ENCODE data around the gene VIPR2. TPM values are rescaled to one million over a fixed set of nuclear protein-coding genes. Genes with fewer than 3 reads are reported as not detected.
"Not testable (repeated sequence)": the region's sequence is repeated elsewhere in the genome, so short reads cannot be mapped to it uniquely, and the experiment has no call there.

Gene VIPR2
- polyA plus RNA-seq (2014; cell fraction: cytosol; rRNA removed): 1.9 and 3.3 TPM in 2 replicates
- 4.3 and 5.3 TPM in 2 replicates for polyA plus RNA-seq (2014; cell fraction: nucleus; rRNA removed)

GRCh38 chr7:159144758-159145489, at the start of gene VIPR2:
Gene VIPR2 (minus strand): TSS chr7:159144867. CDS start chr7:159144771, 96 bp downstream.
- DNase-seq (ENCODE audit: low spot score): no peak

- DNase-seq (ENCODE audit: low spot score): no peak
Measured at GRCh38 chr7:159193543-159194090, 49.0 kb upstream of the VIPR2 start.

DNA sequence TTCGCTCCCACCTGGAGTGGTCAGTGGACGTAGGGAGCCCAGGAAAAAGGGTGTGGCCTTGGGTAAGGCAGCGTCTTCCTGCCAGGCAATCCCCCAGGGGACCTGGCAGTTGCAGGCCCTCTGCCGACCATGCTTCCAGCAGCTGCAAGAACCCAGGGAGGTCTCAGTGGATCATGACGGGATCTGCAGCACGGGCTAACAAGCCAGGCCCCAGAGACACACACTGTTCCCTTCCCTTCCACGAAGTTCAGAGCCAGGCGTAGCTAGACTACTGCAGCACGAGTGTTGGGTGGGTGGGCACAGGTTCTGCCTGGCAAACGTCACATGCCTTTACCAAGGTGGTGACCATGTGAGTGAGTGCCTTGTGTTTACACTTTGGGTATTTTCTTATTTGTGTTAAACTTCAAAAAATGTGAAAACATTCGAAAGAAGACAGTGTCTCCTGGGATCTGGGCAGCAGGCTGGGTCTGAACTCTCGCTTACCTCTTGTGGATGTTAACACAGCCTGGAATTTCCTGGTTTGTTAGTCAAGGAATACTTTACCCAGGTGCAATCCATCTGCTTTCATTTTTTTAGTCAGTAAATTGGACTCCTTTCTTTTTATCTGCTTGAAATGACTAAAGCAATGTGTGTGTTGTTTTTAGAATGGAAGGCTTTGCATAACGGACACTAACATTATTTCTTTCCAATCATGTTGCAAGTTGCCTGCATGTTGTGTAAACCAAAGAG, 48.2 kb upstream of the VIPR2 start:
- peak; percentile 20 for DNase-seq (ENCODE audit: low spot score)

DNA sequence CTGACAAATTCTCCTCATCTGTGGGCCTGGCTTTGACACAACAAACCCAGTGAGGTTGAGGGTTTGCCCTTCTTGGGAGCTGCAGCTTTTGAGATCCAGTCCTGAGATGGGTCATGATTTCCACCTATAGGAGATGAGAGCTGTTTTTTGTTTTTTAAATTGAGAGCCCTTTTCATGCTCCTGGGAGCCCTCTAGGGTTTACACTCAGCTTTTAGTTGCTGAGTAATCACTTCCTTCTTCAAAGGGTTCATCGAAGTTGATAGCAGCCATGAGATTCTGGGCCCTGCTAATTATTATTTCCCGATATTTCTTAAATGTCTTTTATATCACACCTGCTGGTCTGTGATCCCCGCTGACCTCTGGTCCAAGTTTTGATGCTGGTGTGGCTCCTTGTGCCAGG, 47.3 kb upstream of the VIPR2 start:
- DNase-seq (ENCODE audit: low spot score): no peak

GRCh38 chr7:159191236-159191635, 46.6 kb upstream of the VIPR2 start:
- peak; percentile 70 for DNase-seq (ENCODE audit: low spot score)

DNA sequence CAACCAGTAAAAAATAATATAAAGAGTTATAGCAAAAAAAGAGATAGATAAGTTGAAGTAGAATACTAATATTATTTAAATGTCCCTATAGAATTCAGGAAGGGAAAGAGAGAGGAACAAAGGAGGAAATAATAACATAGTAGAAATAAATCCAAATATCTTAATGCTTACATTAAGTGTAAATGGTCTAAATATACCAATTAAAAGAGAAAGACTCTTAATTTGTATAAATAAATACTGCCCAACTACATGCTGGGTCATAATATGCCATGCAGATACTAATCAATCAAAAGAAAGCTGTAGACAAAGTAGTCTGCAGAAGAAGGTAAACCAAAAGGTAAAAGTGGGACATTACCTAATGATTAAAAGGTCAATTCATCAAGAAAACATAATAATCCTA, 43.3 kb upstream of the VIPR2 start:
- DNase-seq (ENCODE audit: low spot score): no peak

- DNase-seq (ENCODE audit: low spot score): no peak
Measured at GRCh38 chr7:159179241-159179640, 34.6 kb upstream of the VIPR2 start.

DNA sequence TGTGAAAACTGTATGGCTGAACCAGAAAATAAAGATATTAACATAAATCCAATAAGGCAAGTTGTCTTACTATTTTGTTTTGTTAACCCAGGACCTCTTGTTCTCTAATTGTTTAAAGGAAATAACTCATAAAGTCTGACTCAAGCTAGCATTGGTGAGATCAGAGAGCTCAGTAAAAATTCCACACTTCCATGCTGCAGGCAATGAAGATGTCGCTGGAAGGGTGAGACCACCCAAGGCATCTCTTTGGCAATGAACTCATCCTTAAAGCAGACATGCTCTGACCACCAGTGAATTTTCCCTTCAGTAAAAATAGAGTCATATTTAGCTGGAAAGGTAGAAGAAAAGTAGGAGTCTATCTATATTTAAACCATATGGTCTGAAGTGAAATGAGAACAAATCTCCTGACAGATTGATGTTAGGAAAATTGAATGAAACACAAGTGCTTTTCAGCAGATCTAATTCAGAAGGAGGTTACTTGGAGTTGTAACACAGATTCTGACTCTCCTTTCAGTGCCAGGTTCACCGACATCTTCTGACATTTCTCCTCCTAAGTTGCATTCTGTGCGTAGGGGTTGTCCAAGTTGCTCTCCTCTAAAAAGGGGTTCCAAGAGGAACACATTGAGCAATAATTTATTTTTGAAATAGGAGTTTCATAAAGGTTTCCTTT, 32.8 kb upstream of the VIPR2 start:
- no peak for DNase-seq (ENCODE audit: low spot score)

- DNase-seq (ENCODE audit: low spot score): no peak
Measured at GRCh38 chr7:159175792-159176191, 31.1 kb upstream of the VIPR2 start.

GRCh38 chr7:159175100-159175499, 30.4 kb upstream of the VIPR2 start:
- DNase-seq (ENCODE audit: low spot score): not testable (repeated sequence)

DNA sequence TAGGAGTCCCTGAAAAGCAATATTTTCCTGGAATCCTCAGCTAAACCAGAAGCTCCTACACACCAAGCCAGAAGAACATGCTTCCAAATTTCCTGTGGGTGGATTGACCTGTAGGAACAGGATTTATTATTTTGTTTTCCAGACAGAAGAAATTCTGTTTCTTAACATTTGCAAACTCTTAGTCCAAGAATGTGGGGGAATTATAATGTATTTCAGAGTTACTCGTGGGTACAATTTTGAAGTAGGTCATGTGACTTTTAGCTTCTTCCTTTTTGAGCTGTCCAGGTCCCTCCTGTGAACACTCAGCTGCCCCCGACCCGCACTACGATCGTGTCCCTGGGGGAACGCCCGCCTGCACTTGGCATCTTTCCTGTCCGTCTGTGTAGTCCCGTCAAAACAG, 27.7 kb upstream of the VIPR2 start:
- no peak for DNase-seq (ENCODE audit: low spot score)

GRCh38 chr7:159169391-159169790, 24.7 kb upstream of the VIPR2 start:
- no peak for DNase-seq (ENCODE audit: low spot score)

- no peak for DNase-seq (ENCODE audit: low spot score)
Measured at GRCh38 chr7:159167139-159167538, 22.5 kb upstream of the VIPR2 start.

GRCh38 chr7:159166530-159166929, 21.9 kb upstream of the VIPR2 start:
- DNase-seq (ENCODE audit: low spot score): no peak

DNA sequence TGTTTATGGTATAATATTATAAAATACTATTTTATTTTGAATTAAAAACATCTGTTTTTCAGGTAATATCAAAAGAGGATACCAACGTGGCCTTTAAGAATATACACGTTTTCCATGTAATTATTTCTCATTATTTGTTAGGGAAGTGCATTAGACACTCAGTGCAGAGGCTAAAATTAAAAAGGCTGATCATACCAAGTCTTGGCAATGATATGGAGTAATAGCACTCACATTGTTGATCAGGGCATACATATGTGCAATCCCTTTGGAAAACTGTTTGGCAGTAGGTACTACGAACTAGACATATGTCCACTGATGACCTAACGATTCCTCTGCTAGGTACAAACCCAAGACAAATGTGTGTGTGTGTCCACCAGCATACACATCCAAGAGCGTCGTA, 20.7 kb upstream of the VIPR2 start:
- no peak for DNase-seq (ENCODE audit: low spot score)

- DNase-seq (ENCODE audit: low spot score): not testable (repeated sequence)
Measured at GRCh38 chr7:159163703-159164301, 19.1 kb upstream of the VIPR2 start.

GRCh38 chr7:159162050-159162626, 17.5 kb upstream of the VIPR2 start:
- not testable (repeated sequence) for DNase-seq (ENCODE audit: low spot score)

DNA sequence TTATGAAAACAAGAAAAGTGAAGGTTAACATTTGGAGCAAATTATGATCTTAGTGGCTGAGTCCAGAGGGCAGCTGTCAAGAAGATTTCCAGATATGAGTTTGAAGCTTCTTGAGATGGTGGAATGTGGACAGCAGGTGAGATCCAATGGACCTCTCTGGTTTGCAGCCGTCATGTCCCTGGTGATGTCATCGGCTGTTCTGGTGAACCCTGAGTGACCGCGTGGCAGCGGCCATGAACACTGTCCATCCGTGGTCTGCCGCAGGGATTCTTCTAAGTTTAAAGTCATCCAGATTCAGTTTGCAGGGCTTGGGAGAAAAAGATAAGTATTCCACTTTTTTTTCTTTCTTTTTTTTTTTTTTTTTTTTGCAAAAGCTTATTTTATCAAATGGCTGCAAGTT, 15.8 kb upstream of the VIPR2 start:
- DNase-seq (ENCODE audit: low spot score): no peak

- no peak for DNase-seq (ENCODE audit: low spot score)
Measured at GRCh38 chr7:159159731-159160130, 15.1 kb upstream of the VIPR2 start.

- DNase-seq (ENCODE audit: low spot score): no peak
Measured at GRCh38 chr7:159158888-159159405, 14.3 kb upstream of the VIPR2 start.
